Upper lobe of left lung (tissue), 4 donors: ENCODE measurements around the gene SNAI1.

Source experiments
- CTCF ChIP-seq, 6 experiments: fragments of 450-650 bp in 4 of 6; fragments of 200-600 bp in 2 of 6; sonication (generic) in 2 of 6; IDR thresholded peaks; one replicate each; pipeline ENCODE4 v1.5.1; 2016 to 2019; ENCODE audit warnings: antibody characterized with exemption in 6 of 6
- POLR2AphosphoS5 ChIP-seq, 2 donors: sonication (generic); formaldehyde crosslinking; IDR thresholded peaks; one replicate each; pipeline ENCODE4 v1.5.1; 2017; ENCODE audit warnings: antibody characterized with exemption in 2 of 2

- TF ChIP-seq POLR2AphosphoS5 (IDR thresholded peaks at IDR 0.05) (no peak), CTCF (IDR thresholded peaks at IDR 0.05) (no peak)
These were observed 47.0 kb upstream of the SNAI1 start for GRCh38 chr20:49935746-49936152.
